Measurements from ENCODE around the gene ABCG2.

Gene ABCG2

GRCh38 chr4:88064410-88064809 is 94.0 kb downstream of the ABCG2 start:
- DNase-seq (ENCODE audit: low read depth in 2 of 2), result no peak

GRCh38 chr4:88063634-88064296 is 94.7 kb downstream of the ABCG2 start:
- no peak for DNase-seq (ENCODE audit: low read depth in 2 of 2)

- DNase-seq (ENCODE audit: low read depth in 2 of 2), result no peak
These were observed 95.6 kb downstream of the ABCG2 start for GRCh38 chr4:88062843-88063242.

- DNase-seq (ENCODE audit: low read depth in 2 of 2), result no peak
These were observed 96.1 kb downstream of the ABCG2 start for GRCh38 chr4:88062311-88062710.

GRCh38 chr4:88060431-88060830 is 98.0 kb downstream of the ABCG2 start:
- DNase-seq (ENCODE audit: low read depth in 2 of 2), result no peak

- DNase-seq (ENCODE audit: low read depth in 2 of 2), result no peak
These were observed 98.7 kb downstream of the ABCG2 start for GRCh38 chr4:88059766-88060165.

- no peak for DNase-seq (ENCODE audit: low read depth in 2 of 2)
These were observed 100.1 kb downstream of the ABCG2 start for GRCh38 chr4:88058295-88058694.

- DNase-seq (ENCODE audit: low read depth in 2 of 2), result no peak
These were observed 103.5 kb downstream of the ABCG2 start for GRCh38 chr4:88054901-88055300.

GRCh38 chr4:88054229-88054628 is 104.2 kb downstream of the ABCG2 start:
- DNase-seq (ENCODE audit: low read depth in 2 of 2), result no peak

GRCh38 chr4:88045021-88045420 is 113.4 kb downstream of the ABCG2 start:
- DNase-seq (ENCODE audit: low read depth in 2 of 2), result no peak

GRCh38 chr4:88043586-88044340 is 114.7 kb downstream of the ABCG2 start:
- DNase-seq (ENCODE audit: low read depth in 2 of 2), result no peak

- DNase-seq (ENCODE audit: low read depth in 2 of 2), result no peak
These were observed 115.4 kb downstream of the ABCG2 start for GRCh38 chr4:88043001-88043400.

GRCh38 chr4:88041626-88042025 is 116.8 kb downstream of the ABCG2 start:
- DNase-seq (ENCODE audit: low read depth in 2 of 2), result no peak

- no peak for DNase-seq (ENCODE audit: low read depth in 2 of 2)
These were observed 117.7 kb downstream of the ABCG2 start for GRCh38 chr4:88040707-88041106.
